Measurements from ENCODE around the gene RANBP17. TPM values are rescaled to one million over a fixed set of nuclear protein-coding genes. Genes with fewer than 3 reads are reported as not detected.

The RANBP17 gene
- total and polyA plus RNA-seq, 2 donors (not counting 1 experiment from before 2014, with no cell fraction given), result 3.1 to 3.5 TPM

DNA sequence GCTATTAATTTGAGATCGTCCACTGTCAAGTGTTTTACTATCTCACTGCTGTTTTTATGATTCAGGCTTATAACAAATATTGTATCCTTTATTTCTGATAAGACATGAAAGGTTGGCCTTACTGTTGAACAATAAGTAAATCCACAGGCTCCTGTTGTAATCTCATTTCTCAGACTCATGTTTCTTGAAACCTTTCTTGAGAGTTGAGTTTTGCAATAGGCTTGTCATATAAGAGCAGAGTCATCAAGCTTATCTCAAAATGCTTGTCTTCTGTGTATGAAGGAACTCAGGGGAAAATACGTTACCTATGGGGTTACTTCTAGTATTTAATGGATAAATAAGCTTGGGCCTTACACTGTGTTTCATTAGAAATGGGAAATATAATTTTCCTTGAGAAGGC, 438.0 kb downstream of the RANBP17 start:
- Histone ChIP-seq H3K4me3 (replicated peaks in 1 of 4; ENCODE audit: control extremely low read depth in 1 of 4, insufficient read depth in 1 of 4, low read depth in 3 of 4, low read length in 4 of 4) (no peak overlapping the region), H3K4me2 (ENCODE audit: extremely low read depth, insufficient read depth, low read length) (no peak overlapping the region), H3K9ac (ENCODE audit: insufficient read depth, low read length) (no peak overlapping the region), H4K20me1 (ENCODE audit: control insufficient read depth, extremely low read depth, insufficient read depth, low read length) (no peaks in the 10 kb centered on the region), H2AFZ (ENCODE audit: low read length) (no peak overlapping the region), H3K27ac (ENCODE audit: insufficient read depth, low read length) (no peak overlapping the region), H3K36me3 (ENCODE audit: control insufficient read depth, insufficient read depth, low read length) (no peaks in the 10 kb centered on the region), H3K9me3 (ENCODE audit: control insufficient read depth, insufficient read depth, low read depth, low read length) (no peaks in the 10 kb centered on the region), H3K79me2 (ENCODE audit: control insufficient read depth, insufficient read depth, low read length) (no peaks in the 10 kb centered on the region), H3K27me3 (ENCODE audit: control insufficient read depth, insufficient read depth, low read length) (peaks cover 3% of the 10 kb centered on the region), H3K4me1 (ENCODE audit: control insufficient read depth, extremely low read depth, insufficient read depth, low read length) (no peaks in the 10 kb centered on the region)
- DNase-seq (ENCODE audit: low read depth in 2 of 2), result no peak
- TF ChIP-seq EZH2 (IDR thresholded peaks at IDR 0.05; ENCODE audit: low read length, missing control alignments), result no peak
- TF ChIP-seq, protein P1, sequence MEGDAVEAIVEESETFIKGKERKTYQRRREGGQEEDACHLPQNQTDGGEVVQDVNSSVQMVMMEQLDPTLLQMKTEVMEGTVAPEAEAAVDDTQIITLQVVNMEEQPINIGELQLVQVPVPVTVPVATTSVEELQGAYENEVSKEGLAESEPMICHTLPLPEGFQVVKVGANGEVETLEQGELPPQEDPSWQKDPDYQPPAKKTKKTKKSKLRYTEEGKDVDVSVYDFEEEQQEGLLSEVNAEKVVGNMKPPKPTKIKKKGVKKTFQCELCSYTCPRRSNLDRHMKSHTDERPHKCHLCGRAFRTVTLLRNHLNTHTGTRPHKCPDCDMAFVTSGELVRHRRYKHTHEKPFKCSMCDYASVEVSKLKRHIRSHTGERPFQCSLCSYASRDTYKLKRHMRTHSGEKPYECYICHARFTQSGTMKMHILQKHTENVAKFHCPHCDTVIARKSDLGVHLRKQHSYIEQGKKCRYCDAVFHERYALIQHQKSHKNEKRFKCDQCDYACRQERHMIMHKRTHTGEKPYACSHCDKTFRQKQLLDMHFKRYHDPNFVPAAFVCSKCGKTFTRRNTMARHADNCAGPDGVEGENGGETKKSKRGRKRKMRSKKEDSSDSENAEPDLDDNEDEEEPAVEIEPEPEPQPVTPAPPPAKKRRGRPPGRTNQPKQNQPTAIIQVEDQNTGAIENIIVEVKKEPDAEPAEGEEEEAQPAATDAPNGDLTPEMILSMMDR (conservative IDR thresholded peaks at IDR 0.05 in 1 of 2, IDR thresholded peaks at IDR 0.05 in 1 of 2; ENCODE audit: low read depth in 1 of 2, low read length in 2 of 2), result no peak

DNA sequence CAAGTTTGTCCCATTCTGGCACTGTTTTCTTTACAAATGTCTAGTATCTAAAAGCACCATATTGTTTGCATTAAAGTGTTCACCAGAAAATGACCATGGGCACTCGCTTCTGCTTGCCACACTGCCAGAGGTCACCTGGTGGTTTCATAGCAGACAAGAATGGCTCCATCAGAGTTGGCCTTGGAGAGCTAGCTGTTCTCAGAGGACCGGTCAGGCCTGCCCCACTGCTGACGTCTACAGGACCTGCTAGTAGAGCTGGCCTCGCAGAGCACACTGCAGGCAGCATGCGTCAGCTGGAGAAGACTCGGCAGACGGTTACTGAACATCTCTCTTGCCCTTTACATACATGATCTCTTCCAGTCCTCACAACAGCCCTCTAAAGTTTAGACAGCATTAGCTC, 438.5 kb downstream of the RANBP17 start:
- no peaks in the 10 kb centered on the region for H3K79me2 ChIP-seq (ENCODE audit: control insufficient read depth, insufficient read depth, low read length)
- no peaks in the 10 kb centered on the region for H3K36me3 ChIP-seq (ENCODE audit: control insufficient read depth, insufficient read depth, low read length)
- H4K20me1 ChIP-seq (ENCODE audit: control insufficient read depth, extremely low read depth, insufficient read depth, low read length), result no peaks in the 10 kb centered on the region
- DNase-seq (ENCODE audit: low read depth in 2 of 2), result no peak
- peaks cover 4% of the 10 kb centered on the region for H3K27me3 ChIP-seq (ENCODE audit: control insufficient read depth, insufficient read depth, low read length)
- H3K4me1 ChIP-seq (ENCODE audit: control insufficient read depth, extremely low read depth, insufficient read depth, low read length), result no peaks in the 10 kb centered on the region
- H3K9me3 ChIP-seq (ENCODE audit: control insufficient read depth, insufficient read depth, low read depth, low read length), result no peaks in the 10 kb centered on the region
- no peak overlapping the region for H2AFZ ChIP-seq (ENCODE audit: low read length)
- H3K27ac ChIP-seq (ENCODE audit: insufficient read depth, low read length), result no peak overlapping the region
- TF ChIP-seq EZH2 (IDR thresholded peaks at IDR 0.05; ENCODE audit: low read length, missing control alignments), result no peak
- TF ChIP-seq, protein P1 (conservative IDR thresholded peaks at IDR 0.05 in 1 of 2, IDR thresholded peaks at IDR 0.05 in 1 of 2; ENCODE audit: low read depth in 1 of 2, low read length in 2 of 2), result no peak
- H3K4me3 ChIP-seq (replicated peaks in 1 of 4; ENCODE audit: control extremely low read depth in 1 of 4, insufficient read depth in 1 of 4, low read depth in 3 of 4, low read length in 4 of 4), result no peak overlapping the region
- H3K9ac ChIP-seq (ENCODE audit: insufficient read depth, low read length), result no peak overlapping the region
- no peak overlapping the region for H3K4me2 ChIP-seq (ENCODE audit: extremely low read depth, insufficient read depth, low read length)

DNA sequence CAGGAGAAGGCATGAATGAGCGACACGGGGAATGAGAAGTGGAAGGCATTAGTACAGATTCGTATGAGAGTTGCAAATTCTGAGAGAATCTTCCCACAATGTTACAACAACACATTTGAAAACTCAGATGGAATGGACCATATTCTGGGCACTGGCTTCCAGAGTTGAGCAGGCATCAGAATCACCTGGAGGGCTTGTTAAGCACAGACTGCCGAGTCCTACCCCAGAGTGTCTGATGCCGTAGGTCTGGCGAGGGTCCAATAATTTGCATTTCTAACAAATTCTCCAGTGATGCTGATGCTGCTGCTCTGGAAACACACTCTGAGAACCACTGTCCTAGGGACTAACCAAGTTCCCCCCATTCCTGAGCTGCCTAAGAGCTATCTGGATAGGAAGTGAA, 444.3 kb downstream of the RANBP17 start:
- Histone ChIP-seq H3K9ac (ENCODE audit: insufficient read depth, low read length) (no peak overlapping the region), H3K36me3 (ENCODE audit: control insufficient read depth, insufficient read depth, low read length) (no peaks in the 10 kb centered on the region), H4K20me1 (ENCODE audit: control insufficient read depth, extremely low read depth, insufficient read depth, low read length) (no peaks in the 10 kb centered on the region), H3K79me2 (ENCODE audit: control insufficient read depth, insufficient read depth, low read length) (no peaks in the 10 kb centered on the region), H3K27me3 (ENCODE audit: control insufficient read depth, insufficient read depth, low read length) (peaks cover 54% of the 10 kb centered on the region), H3K4me1 (ENCODE audit: control insufficient read depth, extremely low read depth, insufficient read depth, low read length) (no peaks in the 10 kb centered on the region), H3K4me2 (ENCODE audit: extremely low read depth, insufficient read depth, low read length) (no peak overlapping the region), H3K9me3 (ENCODE audit: control insufficient read depth, insufficient read depth, low read depth, low read length) (no peaks in the 10 kb centered on the region), H3K27ac (ENCODE audit: insufficient read depth, low read length) (no peak overlapping the region), H2AFZ (ENCODE audit: low read length) (no peak overlapping the region), H3K4me3 (replicated peaks in 1 of 4; ENCODE audit: control extremely low read depth in 1 of 4, insufficient read depth in 1 of 4, low read depth in 3 of 4, low read length in 4 of 4) (no peak overlapping the region)
- DNase-seq (ENCODE audit: low read depth in 2 of 2), result no peak
- TF ChIP-seq EZH2 (IDR thresholded peaks at IDR 0.05; ENCODE audit: low read length, missing control alignments), result no peak
- TF ChIP-seq, protein P1 (conservative IDR thresholded peaks at IDR 0.05 in 1 of 2, IDR thresholded peaks at IDR 0.05 in 1 of 2; ENCODE audit: low read depth in 1 of 2, low read length in 2 of 2), result no peak

All from fibroblast of lung (primary cell).